Activated naive CD8-positive, alpha-beta T cell treated with anti-CD3 and anti-CD28 coated beads, Interleukin-2, amount 10 ng/mL, durations not matched to agents 7 days and 5 days (primary cell): Measurements from ENCODE around the gene WDFY4. TPM values are rescaled to one million over a fixed set of nuclear protein-coding genes. Genes with fewer than 3 reads are reported as not detected.

Source experiments
- ATAC-seq: fragments of 150-1000 bp; cut with Tn5 transposase; one replicate; pipeline ENCODE4 v1.10.0; 2021; ENCODE audit warnings: low read depth, moderate library complexity
- POLR2A ChIA-PET: fragments of 350-600 bp; sonication (Branson Sonifier 250); formaldehyde crosslinking; loops from one replicate; lab custom pipeline; 2021; ENCODE audit warnings: antibody characterized with exemption; lab: Charles Lee
- DNase-seq: peaks from one replicate; pipeline ENCODE4 v3.0.0; 2021
- H3K27ac Mint-ChIP-seq: one replicate; pipeline ENCODE4 v1.8.0; 2022; ENCODE audit warnings: mild to moderate bottlenecking, mixed read lengths
- H3K27me3 Mint-ChIP-seq: one replicate; pipeline ENCODE4 v1.8.0; 2022; ENCODE audit warnings: mild to moderate bottlenecking, moderate library complexity, mixed read lengths
- H3K36me3 Mint-ChIP-seq: one replicate; pipeline ENCODE4 v1.8.0; 2021; ENCODE audit warnings: mild to moderate bottlenecking, mixed read lengths
- H3K4me1 Mint-ChIP-seq: one replicate; pipeline ENCODE4 v1.8.0; 2021; ENCODE audit warnings: mixed read lengths
- H3K4me3 Mint-ChIP-seq: one replicate; pipeline ENCODE4 v1.8.0; 2022; ENCODE audit warnings: mild to moderate bottlenecking, moderate library complexity, mixed read lengths
- H3K9me3 Mint-ChIP-seq: one replicate; pipeline ENCODE4 v1.8.0; 2021; ENCODE audit warnings: mixed read lengths
- total RNA-seq, 2 experiments: library from RNA; stranded (reverse); gene quantifications; one replicate each; pipeline ENCODE4 v1.2.3, GENCODE V29; 2021

Gene WDFY4
- total RNA-seq, 2 experiments from 2014 or later = 1.5 to 2.4 TPM

DNA sequence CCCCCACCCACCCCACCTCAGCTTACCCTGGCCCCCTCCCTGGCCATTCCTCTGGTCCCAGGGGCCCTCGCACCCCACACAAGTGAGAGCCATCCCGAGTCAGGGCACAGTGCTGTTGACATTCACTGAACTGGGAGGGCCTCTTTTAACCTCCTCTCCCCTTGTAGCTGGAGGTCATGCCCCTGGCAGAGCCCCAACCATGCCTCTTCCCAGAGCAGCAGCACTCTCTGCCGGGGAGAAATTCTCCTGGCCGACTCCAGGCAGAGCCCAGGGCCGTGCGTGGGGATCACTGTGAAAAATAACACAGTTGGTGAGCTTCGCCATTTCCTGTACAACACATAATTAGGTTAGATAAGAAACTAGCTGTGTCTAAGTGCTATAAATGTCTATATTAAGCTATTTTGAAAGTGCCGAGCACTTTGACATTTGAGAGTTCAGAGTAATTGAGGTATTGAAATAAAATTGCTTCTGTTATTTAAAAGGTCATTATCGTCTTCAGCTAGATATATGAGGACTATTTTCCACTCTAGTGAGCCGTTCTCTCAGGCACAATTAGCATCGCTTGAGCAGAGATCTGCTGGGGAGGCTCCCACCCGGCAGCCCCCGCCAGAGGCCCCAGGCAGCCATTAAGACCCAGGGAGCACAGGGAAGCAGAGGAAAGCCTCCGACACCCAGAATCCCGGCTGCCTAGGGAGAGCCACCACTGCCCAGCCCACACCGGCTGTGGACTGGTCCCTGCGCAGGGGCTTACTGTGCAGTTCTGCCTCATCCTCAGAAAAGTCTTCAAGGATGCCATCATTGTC is 317.4 kb downstream of the WDFY4 start:
- no peak for DNase-seq
- Mint-ChIP-seq H3K27ac (no peak overlapping the region), H3K36me3 (no peaks in the 10 kb centered on the region), H3K27me3 (no peaks in the 10 kb centered on the region), H3K9me3 (no peaks in the 10 kb centered on the region), H3K4me1 (no peaks in the 10 kb centered on the region), H3K4me3 (no peak overlapping the region)
- ATAC-seq = no peak
- POLR2A ChIA-PET = no interaction called here

- no peak overlapping the region for H3K4me3 Mint-ChIP-seq
These were observed 320.6 kb downstream of the WDFY4 start for GRCh38 chr10:49005270-49005669.

DNA sequence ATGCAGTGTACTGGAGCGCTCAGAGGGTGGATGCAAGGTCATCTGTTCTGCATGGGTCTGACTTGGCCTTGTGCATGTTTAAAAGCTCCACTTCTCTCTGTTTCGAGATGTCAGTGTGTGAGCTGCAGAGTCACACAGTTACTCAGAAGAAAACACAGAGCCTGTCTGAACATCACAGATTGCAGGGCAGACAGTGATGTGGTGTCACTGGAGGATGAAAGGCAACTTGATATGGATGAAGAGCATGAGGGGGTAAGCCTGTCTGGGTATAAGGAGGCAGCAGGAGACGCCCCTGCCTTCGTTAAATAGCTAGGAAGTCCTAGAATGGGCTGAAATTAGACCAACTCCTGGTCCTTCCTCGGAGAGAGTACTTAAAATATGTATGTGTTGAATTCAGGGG is 322.5 kb downstream of the WDFY4 start:
- Mint-ChIP-seq H3K27ac (no peak overlapping the region), H3K9me3 (no peaks in the 10 kb centered on the region), H3K36me3 (no peaks in the 10 kb centered on the region), H3K4me1 (no peaks in the 10 kb centered on the region), H3K27me3 (peaks cover 1% of the 10 kb centered on the region), H3K4me3 (no peak overlapping the region)
- POLR2A ChIA-PET = no interaction called here
- ATAC-seq (no peak), DNase-seq (no peak)

More at GRCh38 chr10:49005270-49005669, 320.6 kb downstream of the WDFY4 start:
- H3K27me3 Mint-ChIP-seq = peaks cover 1% of the 10 kb centered on the region
- no peaks in the 10 kb centered on the region for H3K9me3 Mint-ChIP-seq
- ATAC-seq = no peak
- POLR2A ChIA-PET = no interaction called here
- H3K27ac Mint-ChIP-seq = no peak overlapping the region
- no peaks in the 10 kb centered on the region for H3K4me1 Mint-ChIP-seq
- DNase-seq = no peak
- no peaks in the 10 kb centered on the region for H3K36me3 Mint-ChIP-seq

- no peaks in the 10 kb centered on the region for H3K4me1 Mint-ChIP-seq
- H3K27ac Mint-ChIP-seq = no peak overlapping the region
- H3K9me3 Mint-ChIP-seq = no peaks in the 10 kb centered on the region
- ATAC-seq (no peak), DNase-seq (no peak)
- no peak overlapping the region for H3K4me3 Mint-ChIP-seq
- no peaks in the 10 kb centered on the region for H3K36me3 Mint-ChIP-seq
- H3K27me3 Mint-ChIP-seq = peaks cover 1% of the 10 kb centered on the region
- POLR2A ChIA-PET = no interaction called here
These were observed 323.4 kb downstream of the WDFY4 start for GRCh38 chr10:49008091-49008490.

- no peak overlapping the region for H3K27ac Mint-ChIP-seq
- no peak overlapping the region for H3K4me3 Mint-ChIP-seq
- POLR2A ChIA-PET = no interaction called here
- no peak for DNase-seq
- ATAC-seq = no peak
- H3K4me1 Mint-ChIP-seq = no peaks in the 10 kb centered on the region
- no peaks in the 10 kb centered on the region for H3K36me3 Mint-ChIP-seq
- H3K9me3 Mint-ChIP-seq = no peaks in the 10 kb centered on the region
- H3K27me3 Mint-ChIP-seq = peaks cover 1% of the 10 kb centered on the region
These were observed 324.0 kb downstream of the WDFY4 start for GRCh38 chr10:49008505-49009198.

GRCh38 chr10:49009199-49009979 is 324.7 kb downstream of the WDFY4 start:
- POLR2A ChIA-PET = no interaction called here
- Mint-ChIP-seq H3K9me3 (no peaks in the 10 kb centered on the region), H3K27me3 (peaks cover 1% of the 10 kb centered on the region), H3K27ac (no peak overlapping the region), H3K36me3 (no peaks in the 10 kb centered on the region), H3K4me1 (no peaks in the 10 kb centered on the region), H3K4me3 (no peak overlapping the region)
- ATAC-seq = no peak
- DNase-seq = no peak

GRCh38 chr10:49010295-49010694 is 325.6 kb downstream of the WDFY4 start:
- peaks cover 4% of the 10 kb centered on the region for H3K27me3 Mint-ChIP-seq
- H3K9me3 Mint-ChIP-seq = no peaks in the 10 kb centered on the region
- POLR2A ChIA-PET = no interaction called here
- no peak overlapping the region for H3K4me3 Mint-ChIP-seq
- no peak overlapping the region for H3K27ac Mint-ChIP-seq
- ATAC-seq (no peak), DNase-seq (no peak)
- no peaks in the 10 kb centered on the region for H3K36me3 Mint-ChIP-seq
- no peaks in the 10 kb centered on the region for H3K4me1 Mint-ChIP-seq

DNA sequence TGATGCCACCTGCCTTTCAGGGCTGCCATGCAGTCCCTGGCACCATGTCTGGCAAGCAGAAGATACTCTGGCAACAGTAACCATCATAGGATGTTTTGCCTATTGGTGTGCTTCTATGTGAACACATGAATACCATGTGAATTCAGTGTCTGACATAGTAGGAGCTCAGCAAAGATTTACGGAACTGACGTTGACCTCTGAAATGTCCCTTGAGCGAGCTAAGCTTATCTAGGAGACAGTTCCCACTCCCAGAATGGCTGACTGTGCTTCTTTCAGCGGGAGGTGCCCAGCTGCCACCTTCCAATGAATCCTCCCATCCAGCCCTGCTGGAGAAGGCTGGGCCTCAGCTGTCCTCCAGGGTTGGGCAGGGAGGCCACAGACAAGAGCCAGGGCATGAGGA is 326.2 kb downstream of the WDFY4 start:
- Mint-ChIP-seq H3K36me3 (no peaks in the 10 kb centered on the region), H3K4me3 (no peak overlapping the region), H3K4me1 (no peaks in the 10 kb centered on the region), H3K9me3 (no peaks in the 10 kb centered on the region), H3K27me3 (peaks cover 4% of the 10 kb centered on the region), H3K27ac (no peak overlapping the region)
- DNase-seq (no peak), ATAC-seq (no peak)
- POLR2A ChIA-PET = no interaction called here

GRCh38 chr10:49011756-49012155 is 327.1 kb downstream of the WDFY4 start:
- ATAC-seq (no peak), DNase-seq (no peak)
- POLR2A ChIA-PET = no interaction called here
- Mint-ChIP-seq H3K27ac (no peak overlapping the region), H3K27me3 (peaks cover 4% of the 10 kb centered on the region), H3K4me1 (no peaks in the 10 kb centered on the region), H3K36me3 (no peaks in the 10 kb centered on the region), H3K4me3 (no peak overlapping the region), H3K9me3 (no peaks in the 10 kb centered on the region)

DNA sequence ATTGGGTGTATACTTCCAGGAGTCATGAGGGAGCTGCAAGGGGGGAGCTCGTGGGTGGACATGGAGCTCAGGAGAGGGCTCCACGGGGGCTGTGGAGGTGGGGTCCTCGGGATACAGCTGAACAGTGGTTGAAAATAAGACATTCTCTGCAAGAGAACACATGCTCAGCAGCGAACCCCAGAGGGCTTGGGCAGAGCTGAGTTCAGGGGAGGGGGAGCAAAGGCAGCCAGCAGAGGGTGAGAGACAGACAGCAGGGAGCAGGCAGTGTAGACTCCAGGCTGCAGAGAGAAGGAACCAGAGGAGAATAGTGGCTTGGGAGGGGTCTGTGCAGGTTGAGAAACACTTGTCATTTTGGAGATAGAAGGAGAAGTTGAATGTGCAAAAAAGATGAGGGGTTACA is 327.9 kb downstream of the WDFY4 start:
- Mint-ChIP-seq H3K27me3 (peaks cover 6% of the 10 kb centered on the region), H3K27ac (no peak overlapping the region), H3K36me3 (no peaks in the 10 kb centered on the region), H3K9me3 (no peaks in the 10 kb centered on the region), H3K4me3 (no peak overlapping the region), H3K4me1 (no peaks in the 10 kb centered on the region)
- DNase-seq (no peak), ATAC-seq (no peak)
- POLR2A ChIA-PET = no interaction called here

GRCh38 chr10:49015700-49016099 is 331.0 kb downstream of the WDFY4 start:
- POLR2A ChIA-PET = no interaction called here
- Mint-ChIP-seq H3K36me3 (no peaks in the 10 kb centered on the region), H3K4me1 (no peaks in the 10 kb centered on the region), H3K27ac (no peak overlapping the region), H3K9me3 (no peaks in the 10 kb centered on the region), H3K4me3 (no peak overlapping the region), H3K27me3 (peaks cover 12% of the 10 kb centered on the region)
- ATAC-seq = no peak
- DNase-seq = no peak

DNA sequence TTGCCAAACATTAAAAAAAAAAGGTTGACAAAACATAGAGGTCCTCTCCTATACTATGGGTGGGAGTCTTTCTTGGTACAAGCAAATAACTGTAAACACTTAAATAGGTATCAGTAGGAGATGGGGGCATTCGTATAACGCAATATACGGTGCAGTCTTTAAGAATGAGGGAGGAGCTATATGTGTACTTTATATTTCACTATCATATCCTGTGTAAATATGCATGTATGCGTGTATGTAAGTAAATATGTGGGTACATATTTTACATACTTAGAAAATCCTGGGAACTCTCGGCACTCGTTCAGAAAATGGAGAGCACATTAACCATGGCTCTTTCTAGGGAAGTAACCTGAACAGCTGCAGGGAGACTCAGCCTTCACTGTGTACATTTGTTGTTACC is 337.0 kb downstream of the WDFY4 start:
- Mint-ChIP-seq H3K4me1 (no peaks in the 10 kb centered on the region), H3K4me3 (no peak overlapping the region), H3K36me3 (no peaks in the 10 kb centered on the region), H3K9me3 (no peaks in the 10 kb centered on the region), H3K27ac (no peak overlapping the region), H3K27me3 (peaks cover 15% of the 10 kb centered on the region)
- ATAC-seq (no peak), DNase-seq (no peak)
- POLR2A ChIA-PET = no interaction called here

DNA sequence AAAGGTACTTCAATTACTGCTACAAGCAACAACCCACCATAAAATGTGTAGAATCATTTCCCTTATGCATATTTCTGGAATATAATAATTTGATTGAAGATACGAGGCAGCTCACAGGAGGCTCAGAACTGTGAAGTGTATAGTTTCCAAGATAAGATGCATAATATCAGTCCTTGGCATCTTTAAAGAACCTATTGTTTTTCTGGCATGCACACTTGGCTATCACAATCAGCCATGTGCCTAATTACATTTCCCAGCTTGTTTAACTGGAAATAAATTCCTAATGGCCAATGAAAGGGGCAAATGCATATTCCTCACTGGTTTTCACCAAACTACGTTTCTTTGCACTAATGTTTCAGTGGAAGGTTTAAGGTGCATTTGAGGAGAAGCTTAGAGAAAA is 338.4 kb downstream of the WDFY4 start:
- no peaks in the 10 kb centered on the region for H3K36me3 Mint-ChIP-seq
- H3K9me3 Mint-ChIP-seq = no peaks in the 10 kb centered on the region
- no peak overlapping the region for H3K27ac Mint-ChIP-seq
- no peak overlapping the region for H3K4me3 Mint-ChIP-seq
- H3K27me3 Mint-ChIP-seq = peaks cover 18% of the 10 kb centered on the region
- POLR2A ChIA-PET = no interaction called here
- no peaks in the 10 kb centered on the region for H3K4me1 Mint-ChIP-seq
- no peak for ATAC-seq
- no peak for DNase-seq
